Pancreas (tissue), 10 donors: ENCODE measurements around the gene KSR2. TPM values are rescaled to one million over a fixed set of nuclear protein-coding genes. Genes with fewer than 3 reads are reported as not detected.
"Not testable (repeated sequence)": the region's sequence is repeated elsewhere in the genome, so short reads cannot be mapped to it uniquely, and the experiment has no call there.

Experiments
- ATAC-seq, 4 donors: fragments of 200-7000 bp; cut with Tn5 transposase; one replicate each; pipeline versions ENCODE4 v1.8.0 to v1.9.1; 2020; ENCODE audit warnings: mild to moderate bottlenecking in 4 of 4, moderate library complexity in 4 of 4
- DNase-seq, 6 donors: peaks; one replicate each; pipeline ENCODE4 v3.0.0-alpha.2; 2020
- FAIRE-seq: peaks from 2 replicates; lab custom pipeline; 2012; peaks lifted over from hg19 to GRCh38; lab: Jason Lieb, UNC
- H3K27ac ChIP-seq, 4 donors: fragments of 200-600 bp; sonication (generic); 1 replicate in 3 of 4; 2 replicates in 1 of 4; pipeline versions ENCODE4 v1.5.0 to v1.8.0; 2020
- H3K27me3 ChIP-seq, 4 donors: fragments of 200-600 bp; one replicate each; pipeline ENCODE4 v1.8.0; 2021
- H3K36me3 ChIP-seq, 3 donors: fragments of 200-600 bp; sonication (generic) in 1 of 3; one replicate each; pipeline versions ENCODE4 v1.5.0 to v1.8.0; 2020 to 2021
- H3K4me1 ChIP-seq, 3 donors: fragments of 200-600 bp; one replicate each; pipeline ENCODE4 v1.8.0; 2021
- H3K4me3 ChIP-seq, 4 donors: fragments of 200-600 bp; sonication (generic) in 2 of 4; one replicate each; pipeline versions ENCODE4 v1.5.0 to v1.8.0; 2020 to 2021
- H3K9me3 ChIP-seq, 4 donors: fragments of 200-600 bp; one replicate each; pipeline ENCODE4 v1.8.0; 2021
- WGBS, 2 donors: extraction: QIAGEN DNeasy Blood & Tissue Kit; methylation state at CpG; one replicate each; pipeline ENCODE4 v1.1.7; 2013; 5-methylcytosine and 5-hydroxymethylcytosine counted together
- intact Hi-C, 3 donors: fragments of 100-400 bp; cut with DNase I; formaldehyde crosslinking; loops; one replicate each; pipeline versions ENCODE4 v1.11.1 to v1.14.2; 2022
- polyA plus RNA-seq, 2 donors: library from polyadenylated mRNA; stranded (reverse); fragments of 200-250 nt; gene quantifications; one replicate each; pipeline ENCODE4 v1.2.3, GENCODE V29; 2013
- total RNA-seq, 6 donors: library from RNA; stranded (reverse); fragmentation: NEBNext Ultra II Directional in 4 of 6; extraction: Animal tissue kit (Norgen Biotek cat#: 25700) in 4 of 6; gene quantifications; one replicate each; pipeline versions ENCODE4 v1.2.1 to v1.2.4, GENCODE V29; 2021 to 2023
- TF ChIP-seq, protein P1 (sequence below), 4 donors: fragments of 200-600 bp; sonication (generic) in 3 of 4; IDR thresholded peaks; one replicate each; pipeline versions ENCODE4 v1.5.0 to v1.8.0; 2021; ENCODE audit warnings: antibody characterized with exemption in 4 of 4
- donor health status: healthy with polysubstance abuse.
- donor health status: DM: no; HTN: no; CAD: no; lungs with moderate emphysema.
- donor health status: DM: no; HTN: no; CAD: no.
- donor health status: control.
- donor health status: control.
- donor health status: Bipolar disorder and iron deficiency.
- donor health status: DM: yes; HTN: yes; CAD: no.
- donor health status: DM: no; HTN: no; CAD: no.
- donor health status: DM: no; HTN: no; CAD: no.
- donor health status: DM: yes; HTN: yes; CAD: no.

The KSR2 gene
- total and polyA plus RNA-seq, 8 donors: 0.68 to 1.8 (median 1.3) TPM

DNA sequence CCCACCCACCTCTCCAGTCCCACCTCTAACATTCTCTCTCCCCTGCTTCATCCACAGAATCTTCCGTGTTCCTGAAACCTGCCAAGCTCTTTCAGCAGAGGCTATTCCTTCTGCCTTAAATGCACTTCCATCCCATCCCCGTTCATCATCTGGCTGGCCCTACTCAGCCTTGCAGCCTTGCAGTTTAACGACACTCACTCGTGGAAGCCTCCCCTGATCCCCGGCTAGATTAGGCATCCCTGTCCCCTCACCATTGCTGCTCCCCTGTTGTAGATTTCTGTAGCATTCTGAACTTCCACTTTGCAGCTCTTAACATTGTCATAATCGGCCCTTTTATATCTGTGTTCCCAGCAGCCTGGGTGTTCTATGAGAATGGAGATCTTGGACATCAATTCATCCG is 326.9 kb downstream of the KSR2 start:
- 63 to 78% methylated on average over 7 of the region's 7 CpGs for WGBS, 2 donors
- no peak overlapping the region for H3K4me3 ChIP-seq
- no peaks in the 10 kb centered on the region for H3K4me1 ChIP-seq
- no peak for DNase-seq
- H3K36me3 ChIP-seq: no peaks in the 10 kb centered on the region
- H3K27ac ChIP-seq: no peak overlapping the region
- no peaks in the 10 kb centered on the region for H3K9me3 ChIP-seq
- TF ChIP-seq, protein P1, sequence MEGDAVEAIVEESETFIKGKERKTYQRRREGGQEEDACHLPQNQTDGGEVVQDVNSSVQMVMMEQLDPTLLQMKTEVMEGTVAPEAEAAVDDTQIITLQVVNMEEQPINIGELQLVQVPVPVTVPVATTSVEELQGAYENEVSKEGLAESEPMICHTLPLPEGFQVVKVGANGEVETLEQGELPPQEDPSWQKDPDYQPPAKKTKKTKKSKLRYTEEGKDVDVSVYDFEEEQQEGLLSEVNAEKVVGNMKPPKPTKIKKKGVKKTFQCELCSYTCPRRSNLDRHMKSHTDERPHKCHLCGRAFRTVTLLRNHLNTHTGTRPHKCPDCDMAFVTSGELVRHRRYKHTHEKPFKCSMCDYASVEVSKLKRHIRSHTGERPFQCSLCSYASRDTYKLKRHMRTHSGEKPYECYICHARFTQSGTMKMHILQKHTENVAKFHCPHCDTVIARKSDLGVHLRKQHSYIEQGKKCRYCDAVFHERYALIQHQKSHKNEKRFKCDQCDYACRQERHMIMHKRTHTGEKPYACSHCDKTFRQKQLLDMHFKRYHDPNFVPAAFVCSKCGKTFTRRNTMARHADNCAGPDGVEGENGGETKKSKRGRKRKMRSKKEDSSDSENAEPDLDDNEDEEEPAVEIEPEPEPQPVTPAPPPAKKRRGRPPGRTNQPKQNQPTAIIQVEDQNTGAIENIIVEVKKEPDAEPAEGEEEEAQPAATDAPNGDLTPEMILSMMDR (IDR thresholded peaks at IDR 0.05): no peak
- FAIRE-seq: no peak
- H3K27me3 ChIP-seq: no peaks in the 10 kb centered on the region
- no peak for ATAC-seq
- intact Hi-C loops: no loop called here

DNA sequence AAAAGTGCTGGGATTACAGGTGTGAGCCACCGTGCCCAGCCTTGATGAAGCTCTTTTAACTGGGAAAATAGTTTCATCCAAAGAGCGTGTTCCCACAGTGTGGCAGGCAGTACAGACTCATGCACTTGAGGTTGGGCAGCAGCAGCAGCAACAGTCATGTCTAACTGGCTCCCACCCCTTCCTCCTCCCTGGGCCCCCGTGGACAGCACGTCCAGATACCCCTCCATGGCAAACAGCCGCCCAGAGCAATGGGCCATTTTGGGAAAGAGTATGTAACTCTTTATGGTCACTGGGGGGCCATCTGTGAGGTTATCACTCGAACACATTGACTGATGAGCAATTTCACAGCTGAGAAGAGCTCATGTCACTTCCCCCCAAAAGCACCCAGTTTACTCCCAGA is 328.3 kb downstream of the KSR2 start:
- 76 to 77% methylated on average over 6 of the region's 6 CpGs for WGBS, 2 donors
- Histone ChIP-seq H3K9me3 (no peaks in the 10 kb centered on the region), H3K36me3 (no peaks in the 10 kb centered on the region), H3K27ac (no peak overlapping the region), H3K4me1 (no peaks in the 10 kb centered on the region), H3K27me3 (no peaks in the 10 kb centered on the region), H3K4me3 (no peak overlapping the region)
- no peak for DNase-seq
- TF ChIP-seq, protein P1 (IDR thresholded peaks at IDR 0.05): no peak
- ATAC-seq: no peak
- FAIRE-seq: no peak
- intact Hi-C loops: no loop called here

DNA sequence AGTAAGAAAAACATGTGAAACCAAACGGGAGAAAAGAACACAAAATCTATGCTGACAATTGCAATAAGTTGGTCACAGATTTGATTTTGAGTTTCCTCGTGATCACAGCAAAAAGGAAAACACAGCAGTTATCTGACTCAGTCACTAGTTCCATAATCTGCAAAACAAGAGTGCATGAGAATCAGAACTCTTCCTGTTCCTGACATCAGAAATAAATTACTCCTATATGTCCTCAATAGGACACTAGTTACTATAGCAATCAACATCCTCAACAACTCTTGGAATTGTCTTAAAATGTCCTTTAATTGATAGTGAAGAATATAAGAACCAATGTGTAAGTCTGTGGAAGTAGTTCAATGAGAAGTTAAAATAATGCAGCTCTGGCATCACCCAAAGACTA is 339.3 kb downstream of the KSR2 start:
- 73 to 76% methylated on average over 2 of the region's 2 CpGs for WGBS, 2 donors
- no peaks in the 10 kb centered on the region for H3K36me3 ChIP-seq
- no peak overlapping the region for H3K4me3 ChIP-seq
- H3K4me1 ChIP-seq: no peaks in the 10 kb centered on the region
- intact Hi-C loops: no loop called here
- FAIRE-seq (no peak), ATAC-seq (no peak), DNase-seq (no peak)
- H3K9me3 ChIP-seq: no peaks in the 10 kb centered on the region
- no peaks in the 10 kb centered on the region for H3K27me3 ChIP-seq
- TF ChIP-seq, protein P1 (IDR thresholded peaks at IDR 0.05): no peak
- H3K27ac ChIP-seq: no peak overlapping the region

DNA sequence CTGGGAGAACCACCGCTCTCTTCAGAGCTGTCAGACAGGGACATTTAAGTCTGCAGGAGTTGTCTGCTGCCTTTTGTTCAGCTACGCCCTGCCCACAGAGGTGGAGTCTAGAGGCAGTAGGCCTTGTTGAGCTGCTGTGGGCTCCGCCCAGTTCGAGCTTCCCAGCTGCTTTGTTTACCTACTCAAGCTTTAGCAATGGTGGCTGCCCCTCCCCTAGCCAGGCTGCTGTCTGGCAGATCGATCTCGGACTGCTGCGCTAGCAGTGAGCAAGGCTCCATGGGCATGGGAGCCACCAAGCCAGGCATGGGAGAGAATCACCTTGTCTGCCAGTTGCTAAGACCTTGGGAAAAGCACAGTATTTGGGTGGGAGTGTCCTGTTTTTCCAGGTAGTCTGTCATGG is 340.1 kb downstream of the KSR2 start:
- intact Hi-C loops, DNase-seq, H3K4me1 ChIP-seq, H3K36me3 ChIP-seq, H3K27ac ChIP-seq, H3K4me3 ChIP-seq, H3K27me3 ChIP-seq, FAIRE-seq, ATAC-seq, H3K9me3 ChIP-seq: not testable (repeated sequence)
- 62 to 73% methylated on average over 7 of the region's 7 CpGs for WGBS, 2 donors

DNA sequence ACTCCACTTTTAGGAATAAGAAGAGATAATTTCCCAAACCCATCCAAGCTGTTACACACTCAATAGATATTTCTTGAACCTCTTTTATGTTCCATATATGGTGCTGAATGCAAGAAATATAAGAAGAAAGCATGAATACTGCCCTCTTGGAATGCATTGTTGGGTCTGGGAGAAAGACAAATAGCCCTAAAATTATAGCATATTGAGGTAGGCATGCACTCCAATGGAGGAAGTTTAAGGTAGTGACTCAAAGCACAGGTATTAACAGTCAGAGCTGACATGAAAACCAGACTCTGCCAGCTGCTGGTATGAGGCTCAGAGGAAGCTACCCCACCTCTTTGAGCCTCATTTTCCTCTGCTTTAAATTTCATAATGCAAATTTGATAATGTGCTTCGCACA is 346.0 kb downstream of the KSR2 start:
- no peak overlapping the region for H3K4me3 ChIP-seq
- TF ChIP-seq, protein P1 (IDR thresholded peaks at IDR 0.05): no peak
- H3K4me1 ChIP-seq: no peaks in the 10 kb centered on the region
- no peaks in the 10 kb centered on the region for H3K27me3 ChIP-seq
- WGBS, 2 donors: 91 to 97% methylated on average over 1 of the region's 1 CpG
- no peaks in the 10 kb centered on the region for H3K9me3 ChIP-seq
- FAIRE-seq (no peak), ATAC-seq (no peak), DNase-seq (no peak)
- H3K36me3 ChIP-seq: no peaks in the 10 kb centered on the region
- intact Hi-C loops: no loop called here
- no peak overlapping the region for H3K27ac ChIP-seq

DNA sequence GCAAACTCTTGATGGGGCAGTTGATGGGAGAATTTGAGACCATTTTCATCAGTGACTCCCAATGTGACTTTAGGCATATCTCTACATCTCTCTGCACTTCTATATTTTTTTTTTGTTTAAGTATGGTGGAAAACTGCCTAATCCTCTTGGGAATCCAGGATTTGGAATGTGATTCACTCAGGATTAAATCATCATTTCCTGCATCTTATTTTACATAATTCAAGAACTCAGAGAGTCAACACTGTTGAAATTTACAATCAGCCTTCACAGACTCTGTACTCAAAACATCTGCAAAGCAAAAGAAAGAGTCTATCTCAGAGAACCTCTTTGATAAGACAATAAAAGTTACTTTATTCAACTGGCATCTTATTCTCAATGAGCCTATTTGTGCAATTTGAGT is 346.7 kb downstream of the KSR2 start:
- FAIRE-seq (no peak), ATAC-seq (no peak), DNase-seq (no peak)
- H3K9me3 ChIP-seq: no peaks in the 10 kb centered on the region
- H3K4me1 ChIP-seq: no peaks in the 10 kb centered on the region
- no peaks in the 10 kb centered on the region for H3K27me3 ChIP-seq
- no peak overlapping the region for H3K4me3 ChIP-seq
- no peaks in the 10 kb centered on the region for H3K36me3 ChIP-seq
- intact Hi-C loops: no loop called here
- no peak overlapping the region for H3K27ac ChIP-seq
- TF ChIP-seq, protein P1 (IDR thresholded peaks at IDR 0.05): no peak
